Measurements from ENCODE around the gene STOML1.

DNA sequence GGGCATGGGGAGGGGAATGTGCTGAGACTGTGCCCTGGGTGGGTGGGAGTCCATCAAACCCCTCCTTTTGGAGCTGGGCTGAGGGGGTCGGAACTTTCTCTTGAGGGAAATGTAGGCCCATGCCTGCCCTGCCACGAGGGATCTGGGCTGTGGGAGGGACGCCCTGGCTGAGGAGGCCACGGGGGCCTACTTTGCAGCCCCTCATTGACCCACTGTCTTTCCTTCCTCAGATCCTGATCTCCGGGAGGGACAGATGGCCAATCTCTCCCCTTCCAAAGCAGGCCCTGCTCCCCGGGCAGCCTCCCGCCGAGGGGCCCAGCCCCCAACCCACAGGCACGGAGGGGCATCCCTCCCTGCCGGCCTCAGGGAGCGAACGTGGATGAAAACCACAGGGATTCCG is 40.5 kb downstream of the STOML1 start:
- TF ChIP-seq POLR2A (IDR thresholded peaks at IDR 0.05; ENCODE audit: low read depth, low read length) (no peak), POLR2AphosphoS5 (IDR thresholded peaks at IDR 0.05; ENCODE audit: low read depth, low read length) (no peak)

Measured in GM12892 (cell line).